Stimulated activated CD8-positive, alpha-beta memory T cell treated with anti-CD3 and anti-CD28 coated beads, Interleukin-7, amount 100 ng/mL, for 1 hour (primary cell): Measurements from ENCODE around the gene LENG1.
A peak's percentile ranks its signal among the peaks of the same experiment; 100 is the strongest.

Experiments
- DNase-seq, 2 donors: peaks; one replicate each; pipeline ENCODE4 v3.0.0-alpha.2; 2020; ENCODE audit warnings: low read depth in 2 of 2

LENG1 gene

GRCh38 chr19:54141356-54141755 lies 18.2 kb downstream of the LENG1 start:
- no peak for DNase-seq

GRCh38 chr19:54138489-54139256 lies 20.8 kb downstream of the LENG1 start:
- no peak for DNase-seq

GRCh38 chr19:54137699-54138488 lies 21.6 kb downstream of the LENG1 start, which contains the start of gene CNOT3:
Gene CNOT3, plus strand, starts transcription at chr19:54137762. Its CDS starts 5,217 bp downstream, at chr19:54142979.
- DNase-seq: no peak

- DNase-seq: peak; percentile 95 to 96
Observed at GRCh38 chr19:54136864-54137698, 22.4 kb downstream of the LENG1 start.

GRCh38 chr19:54136086-54136863 lies 23.2 kb downstream of the LENG1 start:
- no peak for DNase-seq

- no peak for DNase-seq
Observed at GRCh38 chr19:54133957-54134590, 25.4 kb downstream of the LENG1 start.

- no peak for DNase-seq
Observed at GRCh38 chr19:54133312-54133956, 26.1 kb downstream of the LENG1 start.

GRCh38 chr19:54129617-54129996 lies 29.9 kb downstream of the LENG1 start:
- no peak for DNase-seq

- DNase-seq: no peak
Observed at GRCh38 chr19:54128796-54129616, 30.5 kb downstream of the LENG1 start.

GRCh38 chr19:54128441-54128725 lies 31.1 kb downstream of the LENG1 start:
- no peak for DNase-seq

GRCh38 chr19:54127688-54128440 lies 31.7 kb downstream of the LENG1 start:
- no peak for DNase-seq

- DNase-seq: no peak
Observed at GRCh38 chr19:54125713-54126112, 33.8 kb downstream of the LENG1 start.

GRCh38 chr19:54124393-54124792 lies 35.1 kb downstream of the LENG1 start:
- no peak for DNase-seq

GRCh38 chr19:54123682-54124081 lies 35.8 kb downstream of the LENG1 start:
- no peak for DNase-seq

GRCh38 chr19:54121259-54121658 lies 38.3 kb downstream of the LENG1 start:
- no peak for DNase-seq

- DNase-seq: peak; percentile 93 to 94
Observed at GRCh38 chr19:54115109-54116063, 44.1 kb downstream of the LENG1 start, which contains the start of the genes PRPF31 and TFPT. Gene PRPF31, plus strand, starts transcription at chr19:54115754. Its CDS starts 2,525 bp downstream, at chr19:54118279. Gene TFPT, minus strand, starts transcription at chr19:54115657. Its CDS starts 388 bp downstream, at chr19:54115269.

- DNase-seq: no peak
Observed at GRCh38 chr19:54114340-54115108, 45.0 kb downstream of the LENG1 start.
